SK-N-SH treated with all-trans-retinoic acid at 6 μM for 48 hours (cell line): ENCODE results near the gene ACSL5.
"Not testable (repeated sequence)": the region's sequence is repeated elsewhere in the genome, so short reads cannot be mapped to it uniquely, and the experiment has no call there.

ENCODE experiments used
- ATAC-seq: fragments of 200-7000 bp; cut with Tn5 transposase; 3 replicates; pipeline ENCODE4 v1.9.1; 2020; ENCODE audit warnings: mild to moderate bottlenecking, moderate library complexity
- ARNTL ChIP-seq: fragments of 450-650 bp; formaldehyde crosslinking; IDR thresholded peaks from 2 replicates; pipeline ENCODE4 v1.5.0; 2020; ENCODE audit warnings: low read depth, mild to moderate bottlenecking, moderate library complexity, borderline replicate concordance
- BACH2 ChIP-seq: fragments of 250-450 bp; sonication (Bioruptor Pico); IDR thresholded peaks from 2 replicates; pipeline ENCODE4 v1.9.0; 2021; ENCODE audit warnings: mild to moderate bottlenecking, borderline replicate concordance
- CREB5 ChIP-seq: fragments of 250-450 bp; sonication (Bioruptor Pico); IDR thresholded peaks from 2 replicates; pipeline ENCODE4 v1.5.1; 2020; ENCODE audit warnings: low read depth, mild to moderate bottlenecking, moderate library complexity
- CSDC2 ChIP-seq: fragments of 250-450 bp; sonication (Bioruptor Pico); IDR thresholded peaks from 2 replicates; pipeline ENCODE4 v1.5.0; 2020; ENCODE audit warnings: mild to moderate bottlenecking, moderate library complexity
- CSRNP3 ChIP-seq: fragments of 250-450 bp; sonication (Bioruptor Pico); IDR thresholded peaks from 2 replicates; pipeline ENCODE4 v1.5.1; 2021; ENCODE audit warnings: mild to moderate bottlenecking, moderate library complexity
- ESRRG ChIP-seq: fragments of 250-450 bp; sonication (Bioruptor Pico); IDR thresholded peaks from 2 replicates; pipeline ENCODE4 v1.6.1; 2021; ENCODE audit warnings: mild to moderate bottlenecking
- GLIS3 ChIP-seq: fragments of 250-450 bp; sonication (Bioruptor Pico); IDR thresholded peaks from 2 replicates; pipeline ENCODE4 v1.5.0; 2020; ENCODE audit warnings: mild to moderate bottlenecking, moderate library complexity
- ISL1 ChIP-seq: fragments of 250-450 bp; sonication (Bioruptor Pico); IDR thresholded peaks from 2 replicates; pipeline ENCODE4 v2.1.2; 2022; ENCODE audit warnings: mild to moderate bottlenecking, moderate library complexity
- PATZ1 ChIP-seq: fragments of 250-450 bp; sonication (Bioruptor Pico); IDR thresholded peaks from 2 replicates; pipeline ENCODE4 v1.8.0; 2020; ENCODE audit warnings: mild to moderate bottlenecking, moderate library complexity, borderline replicate concordance
- POU6F1 ChIP-seq: fragments of 250-450 bp; sonication (Bioruptor Pico); IDR thresholded peaks from 2 replicates; pipeline ENCODE4 v1.8.0; 2021; ENCODE audit warnings: low read depth, mild to moderate bottlenecking, moderate library complexity, borderline replicate concordance
- PPARA ChIP-seq: fragments of 250-450 bp; sonication (Bioruptor Pico); IDR thresholded peaks from 2 replicates; pipeline ENCODE4 v1.5.0; 2020; ENCODE audit warnings: mild to moderate bottlenecking, borderline replicate concordance
- RARB ChIP-seq: fragments of 250-450 bp; sonication (Bioruptor Pico); IDR thresholded peaks from 2 replicates; pipeline ENCODE4 v1.8.0; 2021; ENCODE audit warnings: mild to moderate bottlenecking, moderate library complexity
- SNAI2 ChIP-seq: fragments of 250-450 bp; sonication (Bioruptor Pico); IDR thresholded peaks from 2 replicates; pipeline ENCODE4 v1.5.0; 2020; ENCODE audit warnings: mild to moderate bottlenecking, moderate library complexity
- TCF4 ChIP-seq: fragments of 250-450 bp; sonication (Bioruptor Pico); IDR thresholded peaks from 2 replicates; pipeline ENCODE4 v1.8.0; 2021; ENCODE audit warnings: mild to moderate bottlenecking, moderate library complexity, borderline replicate concordance
- TOX ChIP-seq: fragments of 250-450 bp; sonication (Bioruptor Pico); IDR thresholded peaks from 2 replicates; pipeline ENCODE4 v1.8.0; 2021; ENCODE audit warnings: mild to moderate bottlenecking, moderate library complexity, borderline replicate concordance
- ZC3H10 ChIP-seq: fragments of 250-450 bp; sonication (Bioruptor Pico); IDR thresholded peaks from 2 replicates; pipeline ENCODE4 v1.5.1; 2021; ENCODE audit warnings: mild to moderate bottlenecking, moderate library complexity
- ZFP30 ChIP-seq: fragments of 450-650 bp; formaldehyde crosslinking; IDR thresholded peaks from 2 replicates; pipeline ENCODE4 v1.5.0; 2022; ENCODE audit warnings: mild to moderate bottlenecking, moderate library complexity
- ZNF565 ChIP-seq: fragments of 450-650 bp; formaldehyde crosslinking; conservative IDR thresholded peaks from 2 replicates; pipeline ENCODE4 v1.5.0; 2020; ENCODE audit warnings: low read depth, mild to moderate bottlenecking, moderate library complexity
- ZNF70 ChIP-seq: fragments of 450-650 bp; formaldehyde crosslinking; IDR thresholded peaks from 2 replicates; pipeline ENCODE4 v1.5.0; 2020; ENCODE audit warnings: mild to moderate bottlenecking, moderate library complexity
- ZNF8 ChIP-seq: fragments of 450-650 bp; formaldehyde crosslinking; IDR thresholded peaks from 2 replicates; pipeline ENCODE4 v1.5.0; 2020; ENCODE audit warnings: mild to moderate bottlenecking, moderate library complexity

The ACSL5 gene

GRCh38 chr10:112375721-112376395 is 1.9 kb downstream of the ACSL5 start:
- ATAC-seq, result no peak
- no peak for TF ChIP-seq SNAI2
- TF ChIP-seq ARNTL (CRISPR knock-in tag), result no peak
- TF ChIP-seq ZNF8, result no peak

GRCh38 chr10:112376396-112376790 is 2.5 kb downstream of the ACSL5 start:
- no peak for ATAC-seq
- TF ChIP-seq BACH2 (no peak), RARB (CRISPR knock-in tag) (no peak), POU6F1 (no peak), GLIS3 (CRISPR knock-in tag) (no peak), SNAI2 (no peak), ISL1 (CRISPR knock-in tag) (no peak), CREB5 (CRISPR knock-in tag) (no peak), ZNF70 (CRISPR knock-in tag) (no peak), CSRNP3 (no peak), ZC3H10 (CRISPR knock-in tag) (no peak), ZNF565 (CRISPR knock-in tag) (no peak), ZFP30 (CRISPR knock-in tag) (no peak), PPARA (CRISPR knock-in tag) (no peak), CSDC2 (CRISPR knock-in tag) (no peak), PATZ1 (no peak), ZNF8 (no peak)

GRCh38 chr10:112377116-112377515 is 3.2 kb downstream of the ACSL5 start:
- ATAC-seq, result not testable (repeated sequence)

- no peak for TF ChIP-seq ARNTL (CRISPR knock-in tag)
- no peak for TF ChIP-seq ISL1 (CRISPR knock-in tag)
- ATAC-seq, result no peak
Observed at GRCh38 chr10:112379635-112380296, 5.8 kb downstream of the ACSL5 start.

GRCh38 chr10:112382515-112383235 is 8.8 kb downstream of the ACSL5 start:
- ATAC-seq, result no peak
- no peak for TF ChIP-seq TOX (CRISPR knock-in tag)
- no peak for TF ChIP-seq ZFP30 (CRISPR knock-in tag)
- no peak for TF ChIP-seq PATZ1
- no peak for TF ChIP-seq ZNF70 (CRISPR knock-in tag)
- no peak for TF ChIP-seq SNAI2
- TF ChIP-seq ESRRG (CRISPR knock-in tag), result no peak
- no peak for TF ChIP-seq PPARA (CRISPR knock-in tag)
- no peak for TF ChIP-seq TCF4
- no peak for TF ChIP-seq BACH2
- TF ChIP-seq RARB (CRISPR knock-in tag), result no peak
- TF ChIP-seq CREB5 (CRISPR knock-in tag), result no peak
- TF ChIP-seq GLIS3 (CRISPR knock-in tag), result no peak
- TF ChIP-seq CSRNP3, result no peak
